ENCODE results near the gene GAPVD1.

Gene GAPVD1

DNA sequence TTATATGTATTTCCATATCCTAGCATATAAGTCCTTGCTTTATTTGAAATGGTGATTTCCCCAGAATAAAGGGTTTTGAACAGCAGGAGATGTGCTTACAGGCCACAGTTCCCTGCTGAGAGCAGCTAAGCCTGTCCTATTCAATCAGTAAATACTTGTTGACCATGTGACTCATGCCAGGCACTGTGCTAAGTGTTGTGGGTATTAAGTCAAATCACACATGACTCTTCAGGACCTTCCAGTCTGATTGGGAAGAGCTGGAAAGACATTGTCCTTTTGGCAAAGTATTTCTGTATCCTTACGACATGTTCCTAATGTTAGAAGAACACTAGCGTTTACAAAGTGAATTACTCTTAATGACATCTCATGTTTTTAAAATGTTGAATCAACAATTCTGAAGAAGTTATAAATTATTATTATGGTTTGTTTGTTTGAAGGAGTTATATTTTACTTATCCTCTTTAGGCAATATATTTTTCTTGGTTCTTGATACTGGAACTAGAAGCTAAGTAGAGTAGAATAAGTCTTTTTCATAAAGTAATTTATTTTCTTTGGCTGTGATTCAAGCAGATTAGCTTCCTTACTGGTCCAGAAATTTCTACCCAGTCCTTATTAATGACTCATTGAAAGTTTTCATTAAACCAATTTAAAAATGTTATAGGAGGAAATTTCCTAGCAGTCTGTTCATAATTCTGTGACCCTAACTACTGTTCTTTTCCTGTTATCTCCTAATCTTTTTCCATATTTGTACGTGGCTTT, 82.1 kb downstream of the GAPVD1 start:
- Histone ChIP-seq H3K27ac (no peak overlapping the region), H3K27me3 (no peaks in the 10 kb centered on the region), H3K9me3 (no peaks in the 10 kb centered on the region), H3K4me3 (ENCODE audit: low read depth in 1 of 2, low read length in 1 of 2) (no peak overlapping the region), H3K36me3 (peaks cover 86% of the 10 kb centered on the region), H3K4me1 (ENCODE audit: control insufficient read depth in 1 of 2, insufficient read depth in 1 of 2, low read depth in 1 of 2, low read length in 1 of 2) (no peaks in the 10 kb centered on the region)
- no peak for TF ChIP-seq CTCF (IDR thresholded peaks at IDR 0.05)

DNA sequence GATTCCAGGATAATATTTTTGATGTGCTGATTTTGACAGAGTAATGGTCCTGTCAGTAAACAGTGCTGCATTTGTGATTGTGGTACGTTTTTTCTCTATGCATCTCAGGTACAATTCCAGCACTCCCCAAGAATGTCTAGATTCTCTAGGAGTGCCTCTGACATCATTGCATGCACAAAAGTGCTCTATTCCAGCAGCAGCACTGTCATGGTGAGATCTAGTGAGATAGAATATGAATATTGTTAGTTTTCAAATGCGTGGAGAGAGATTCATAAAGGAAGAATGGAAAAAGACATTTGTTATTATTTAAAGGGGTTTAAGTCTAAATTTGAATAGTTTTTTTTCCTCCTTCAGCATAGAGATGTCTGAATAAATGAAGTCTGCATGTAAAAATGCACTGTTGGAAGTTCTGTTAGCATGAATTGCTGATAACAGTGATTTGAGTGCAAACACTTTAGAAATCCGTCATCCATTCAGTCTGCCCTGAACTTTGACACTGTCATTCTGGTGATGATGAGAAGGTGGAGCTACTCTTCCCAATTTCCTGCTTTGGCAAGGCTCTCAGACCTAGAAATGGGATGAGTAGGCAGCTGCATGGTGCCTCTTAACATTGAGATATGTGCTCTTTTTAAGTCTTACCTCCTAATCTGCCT, 84.6 kb downstream of the GAPVD1 start:
- H3K4me3 ChIP-seq (ENCODE audit: low read depth in 1 of 2, low read length in 1 of 2): no peak overlapping the region
- TF ChIP-seq CTCF (IDR thresholded peaks at IDR 0.05): no peak
- H3K36me3 ChIP-seq: peaks cover 88% of the 10 kb centered on the region

GRCh38 chr9:125355601-125356000, 94.0 kb downstream of the GAPVD1 start:
- Histone ChIP-seq H3K4me1 (ENCODE audit: control insufficient read depth in 1 of 2, insufficient read depth in 1 of 2, low read depth in 1 of 2, low read length in 1 of 2) (no peaks in the 10 kb centered on the region), H3K4me3 (ENCODE audit: low read depth in 1 of 2, low read length in 1 of 2) (no peak overlapping the region), H3K27ac (no peak overlapping the region), H3K27me3 (no peaks in the 10 kb centered on the region), H3K36me3 (peaks cover 97% of the 10 kb centered on the region), H3K9me3 (no peaks in the 10 kb centered on the region)
- no peak for TF ChIP-seq CTCF (IDR thresholded peaks at IDR 0.05)

More for the DNA sequence above, 84.6 kb downstream of the GAPVD1 start:
- Histone ChIP-seq H3K4me1 (ENCODE audit: control insufficient read depth in 1 of 2, insufficient read depth in 1 of 2, low read depth in 1 of 2, low read length in 1 of 2) (no peaks in the 10 kb centered on the region), H3K9me3 (peaks cover 3% of the 10 kb centered on the region), H3K27me3 (no peaks in the 10 kb centered on the region), H3K27ac (no peak overlapping the region)

DNA sequence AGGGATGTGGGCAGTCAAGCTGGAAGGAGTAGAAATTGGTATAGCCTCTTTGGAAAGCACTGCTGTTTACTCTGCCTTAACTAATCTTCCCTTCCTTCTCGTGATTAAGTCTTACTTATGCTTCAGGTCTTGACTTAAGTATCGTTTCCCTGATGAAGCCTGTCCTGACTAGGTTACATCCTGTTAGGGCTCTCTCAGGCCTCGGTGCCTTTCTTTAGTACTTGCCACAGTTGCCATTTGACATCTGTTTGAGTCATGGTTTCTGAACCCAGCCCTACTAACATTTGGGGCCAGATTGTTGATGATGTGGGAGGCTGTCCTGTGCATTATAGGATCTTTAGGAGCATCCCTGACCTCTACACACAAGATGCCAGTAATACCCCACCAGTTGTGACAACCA, 94.4 kb downstream of the GAPVD1 start:
- Histone ChIP-seq H3K36me3 (peaks cover 97% of the 10 kb centered on the region), H3K9me3 (no peaks in the 10 kb centered on the region), H3K27me3 (no peaks in the 10 kb centered on the region), H3K27ac (no peak overlapping the region), H3K4me3 (ENCODE audit: low read depth in 1 of 2, low read length in 1 of 2) (no peak overlapping the region), H3K4me1 (ENCODE audit: control insufficient read depth in 1 of 2, insufficient read depth in 1 of 2, low read depth in 1 of 2, low read length in 1 of 2) (no peaks in the 10 kb centered on the region)
- TF ChIP-seq CTCF (IDR thresholded peaks at IDR 0.05): no peak

- no peak overlapping the region for H3K27ac ChIP-seq
- H3K4me3 ChIP-seq (ENCODE audit: low read depth in 1 of 2, low read length in 1 of 2): no peak overlapping the region
- peaks cover 10 to 13% of the 10 kb centered on the region in 2 experiments for H3K4me1 ChIP-seq (ENCODE audit: control insufficient read depth in 1 of 2, insufficient read depth in 1 of 2, low read depth in 1 of 2, low read length in 1 of 2)
- no peaks in the 10 kb centered on the region for H3K9me3 ChIP-seq
- H3K27me3 ChIP-seq: no peaks in the 10 kb centered on the region
- H3K36me3 ChIP-seq: peaks cover 94% of the 10 kb centered on the region
- no peak for TF ChIP-seq CTCF (IDR thresholded peaks at IDR 0.05)
These were observed 97.4 kb downstream of the GAPVD1 start for GRCh38 chr9:125359011-125359410.

Measured in neutrophil (primary cell).